GM19099 (cell line): ENCODE data around the gene SNAPC2.

Experiments used
- POLR2A ChIP-seq: IDR thresholded peaks from 3 replicates; pipeline ENCODE4 v1.6.1; 2011; ENCODE audit warnings: low read depth; ENCODE audit not compliant: insufficient read length; ENCODE audit errors: extremely low read depth

The SNAPC2 gene

DNA sequence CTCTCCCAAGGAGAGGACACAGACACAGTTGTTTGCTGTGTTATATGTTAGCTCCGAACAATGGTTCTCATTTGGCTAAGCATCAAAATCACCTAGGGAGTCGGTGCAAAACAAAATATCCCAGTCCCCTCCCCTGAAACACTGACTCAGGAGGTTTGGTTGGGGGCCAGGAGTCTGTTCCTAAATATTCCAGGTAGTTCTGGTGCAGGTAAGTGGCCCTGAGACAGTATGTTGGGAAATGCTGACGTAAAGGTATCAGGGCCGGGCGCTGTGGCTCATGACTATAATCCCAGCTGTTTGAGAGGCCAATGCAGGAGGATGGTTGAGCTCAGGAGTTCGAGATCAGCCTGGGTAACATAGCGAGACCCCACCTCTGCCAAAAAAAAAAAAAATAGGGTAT, 18.8 kb upstream of the SNAPC2 start:
- no peak for TF ChIP-seq POLR2A

DNA sequence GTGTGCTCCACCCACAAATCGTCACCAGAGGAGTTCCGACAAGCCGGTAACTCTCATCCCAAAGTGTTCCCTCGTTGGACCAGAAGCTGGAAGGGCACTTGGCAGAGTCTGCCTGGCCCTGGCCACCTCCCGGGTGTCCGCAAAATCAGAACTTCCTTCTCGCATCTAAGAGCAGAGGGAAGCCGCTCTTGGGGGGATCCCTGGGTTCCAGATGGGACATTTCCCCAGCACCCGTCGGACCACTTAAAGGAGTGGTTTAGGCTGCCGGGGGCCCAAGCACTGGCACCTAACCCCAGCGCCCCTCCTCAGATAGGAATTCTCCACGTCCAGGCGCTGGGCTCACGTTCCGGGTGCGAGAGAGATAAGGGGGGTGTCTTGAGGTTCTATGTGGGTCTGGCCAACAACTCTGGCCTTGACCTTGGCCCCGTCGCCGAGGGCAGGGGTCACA, 17.3 kb upstream of the SNAPC2 start:
- no peak for TF ChIP-seq POLR2A

DNA sequence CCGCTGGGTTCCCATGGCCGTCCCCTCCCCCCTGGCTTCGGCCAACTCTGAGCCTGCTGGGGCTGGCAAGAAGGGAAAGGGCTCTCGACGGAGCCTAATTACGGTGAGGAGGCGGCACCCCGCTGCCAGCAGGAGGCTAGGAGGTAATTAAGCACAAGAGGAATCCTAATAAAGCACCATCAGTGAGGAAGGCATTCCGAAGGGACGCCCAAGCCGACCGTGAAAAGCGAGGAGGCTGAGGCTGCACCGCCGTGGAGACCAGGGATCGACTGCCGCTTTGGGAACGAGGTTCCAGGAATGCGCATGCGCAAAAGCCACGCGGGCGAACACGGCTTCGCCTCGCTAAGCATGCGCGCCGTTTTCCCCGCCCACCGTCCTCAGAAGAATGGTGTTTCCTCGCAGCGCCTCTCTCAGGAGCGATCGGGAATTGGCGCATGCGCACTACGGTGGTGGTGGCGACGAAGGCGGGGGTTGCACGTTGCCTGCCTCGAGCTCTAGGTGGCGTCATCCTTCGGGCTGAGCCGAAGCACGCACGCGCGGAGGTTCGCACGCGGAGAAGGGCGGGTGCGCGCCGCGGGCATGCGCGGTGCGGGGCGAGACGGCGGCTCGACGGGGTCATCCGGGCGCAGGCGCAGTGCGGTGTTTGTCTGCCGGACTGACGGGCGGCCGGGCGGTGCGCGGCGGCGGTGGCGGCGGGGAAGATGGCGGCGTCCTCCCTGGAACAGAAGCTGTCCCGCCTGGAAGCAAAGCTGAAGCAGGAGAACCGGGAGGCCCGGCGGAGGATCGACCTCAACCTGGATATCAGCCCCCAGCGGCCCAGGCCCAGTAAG, 16.7 kb upstream of the SNAPC2 start, which contains the start of gene MAP2K7:
Gene MAP2K7 (plus strand): TSS at position 634 of the 830 bp plus-strand sequence. CDS start 68 bp downstream, at position 702.
- TF ChIP-seq POLR2A, result peak; percentile 88

DNA sequence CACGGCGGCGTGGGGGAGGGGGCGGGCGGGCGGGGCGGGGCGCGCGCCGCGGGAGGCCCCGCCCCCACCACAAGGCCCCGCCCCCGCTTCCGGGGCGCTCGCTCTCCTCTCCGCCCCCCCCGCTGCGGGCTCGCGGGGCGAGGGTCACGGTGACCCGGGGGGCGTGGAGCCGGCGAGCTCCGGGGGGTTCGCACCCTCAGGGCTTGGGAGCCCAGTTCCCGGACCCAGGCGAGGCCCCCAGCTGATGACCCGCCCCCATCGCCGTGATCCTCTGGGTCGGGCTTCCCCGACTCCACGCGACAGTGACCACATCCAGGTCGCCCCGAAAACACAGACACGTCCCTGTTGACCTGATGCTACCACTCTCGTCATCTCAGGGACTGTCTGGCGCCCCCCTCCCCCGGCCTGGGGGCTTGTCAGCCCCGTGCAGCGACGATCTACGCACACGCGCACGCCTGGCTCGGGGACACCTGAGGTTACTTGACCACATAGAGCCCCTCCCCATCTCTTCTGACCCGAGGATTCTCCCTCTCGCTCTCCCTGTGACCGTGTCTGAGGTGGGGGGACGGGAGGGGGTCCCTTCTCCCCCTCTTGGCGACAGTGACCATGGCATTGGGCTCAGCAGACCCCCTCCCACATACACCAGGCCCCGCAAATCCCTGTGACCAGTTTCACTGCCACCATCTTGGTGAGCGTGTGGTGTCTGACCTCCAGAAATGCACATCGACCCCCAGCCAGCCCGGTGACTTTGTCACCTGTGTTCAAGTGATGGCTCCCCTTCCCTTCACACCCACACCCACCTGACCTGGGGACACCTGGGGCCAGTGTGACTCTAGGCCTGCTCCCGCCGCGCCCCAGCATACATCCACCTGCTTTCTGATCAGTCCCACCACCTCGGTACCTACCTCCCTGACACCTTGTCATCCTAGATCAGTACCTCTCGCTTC, 15.8 kb upstream of the SNAPC2 start:
- TF ChIP-seq POLR2A, result no peak

DNA sequence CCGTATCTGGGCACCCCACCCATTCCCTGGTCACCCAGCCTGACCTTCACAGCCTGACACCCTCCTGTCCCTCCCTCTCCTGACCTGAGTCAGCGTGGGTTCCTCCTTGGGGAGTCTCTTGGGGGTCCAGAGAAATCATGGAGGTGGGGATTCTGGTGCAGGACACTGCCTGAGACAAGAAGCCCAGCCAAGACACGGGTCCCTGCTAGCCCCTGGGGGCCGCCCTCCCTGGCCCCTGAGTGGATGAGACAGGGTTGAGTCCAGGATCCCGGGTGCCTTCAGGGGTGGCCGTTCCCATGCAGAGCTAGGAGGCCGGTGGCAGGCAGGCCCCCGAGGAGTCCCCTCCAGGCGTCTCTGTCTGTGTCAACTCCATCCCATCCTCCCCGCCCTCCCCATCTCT, 14.9 kb upstream of the SNAPC2 start:
- no peak for TF ChIP-seq POLR2A

DNA sequence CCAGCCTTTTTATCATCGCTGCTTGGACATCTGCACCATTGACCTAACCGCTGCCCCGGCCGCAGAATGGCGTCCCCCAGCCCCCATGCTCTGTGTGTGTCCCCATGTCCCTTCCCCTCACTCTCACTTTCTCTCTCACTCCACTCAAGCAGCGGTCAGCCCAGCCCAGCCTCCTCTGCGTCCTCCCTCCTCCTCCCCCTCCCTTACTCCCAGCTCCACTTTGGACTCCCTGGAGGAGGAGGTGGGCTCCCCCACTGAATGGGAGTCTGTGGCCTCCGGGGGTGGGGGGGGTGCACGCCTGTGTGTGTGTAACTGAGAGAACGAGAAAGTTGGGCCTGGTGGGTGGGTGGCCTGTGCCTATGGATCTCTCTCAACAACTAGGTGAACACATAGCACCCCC, 14.3 kb upstream of the SNAPC2 start:
- TF ChIP-seq POLR2A, result no peak

DNA sequence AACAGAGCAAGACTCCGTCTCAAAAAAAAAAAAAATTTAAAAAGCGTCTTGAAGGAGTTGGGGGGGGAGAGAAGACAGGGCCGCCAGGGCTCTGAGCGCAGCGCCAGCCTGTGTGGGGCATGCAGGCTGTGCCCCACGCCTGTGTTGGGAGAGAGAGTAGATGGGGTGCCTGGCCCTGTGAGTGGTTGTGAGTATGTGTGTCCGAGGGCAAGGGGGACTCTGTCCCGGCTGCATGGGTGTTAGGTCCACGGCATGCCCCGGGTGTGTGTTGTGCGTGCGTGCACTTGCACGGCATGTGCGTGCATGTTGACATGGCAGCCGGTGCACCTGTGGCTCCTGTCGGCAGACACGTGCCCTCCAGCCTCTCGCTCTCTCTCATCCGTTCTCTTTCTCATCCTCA, 13.0 kb upstream of the SNAPC2 start:
- TF ChIP-seq POLR2A, result no peak

DNA sequence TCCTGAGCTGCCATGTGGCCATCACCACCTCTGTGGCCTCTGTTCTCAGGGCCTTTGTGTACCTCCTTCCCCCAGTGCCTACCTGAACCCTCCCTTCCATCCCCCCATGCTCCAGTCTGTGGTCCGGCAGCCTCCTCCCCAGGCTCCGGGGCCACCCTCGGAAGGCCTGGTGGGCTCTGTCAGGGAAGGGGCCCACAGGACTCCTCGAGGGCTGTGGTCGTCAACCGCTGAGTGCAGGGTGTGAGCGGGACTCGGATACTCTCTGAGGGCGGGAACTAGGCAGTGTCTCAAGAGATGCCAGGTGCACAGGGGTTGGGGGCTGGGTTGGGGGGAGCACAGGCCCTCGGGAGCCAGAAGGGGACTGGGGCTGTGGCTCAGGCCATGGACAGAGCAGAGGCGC, 12.6 kb upstream of the SNAPC2 start:
- no peak for TF ChIP-seq POLR2A

DNA sequence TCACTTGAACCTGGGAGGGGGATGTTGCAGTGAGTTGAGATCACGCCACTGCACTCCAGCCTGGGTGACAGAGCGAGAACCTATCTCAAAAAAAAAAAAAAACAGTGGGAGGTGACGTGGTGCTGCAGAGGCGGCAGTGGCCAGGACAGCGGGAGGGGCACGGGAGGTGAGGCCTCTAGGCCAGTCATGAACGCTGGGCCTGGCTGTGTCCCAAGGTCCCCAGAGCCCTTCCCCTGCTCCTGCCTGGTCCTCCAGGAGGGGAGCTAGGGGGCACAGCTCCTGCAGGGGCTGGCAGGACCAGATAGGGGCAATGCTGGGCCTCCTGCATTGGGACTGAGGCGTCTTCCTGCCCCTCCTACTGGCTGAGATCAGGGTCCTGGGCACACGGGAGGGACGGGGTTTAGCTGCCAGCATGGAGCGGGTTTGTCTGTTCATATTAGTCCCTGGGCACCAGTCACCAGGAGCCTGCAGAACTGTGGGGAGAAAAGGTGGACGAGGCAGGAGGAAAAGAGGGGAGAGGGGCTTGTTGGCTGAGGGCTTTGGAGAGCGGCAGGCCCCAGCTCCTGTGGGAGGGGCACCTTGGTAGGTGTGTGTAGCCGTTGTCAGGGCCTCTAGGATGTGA, 11.9 kb upstream of the SNAPC2 start:
- TF ChIP-seq POLR2A, result no peak

DNA sequence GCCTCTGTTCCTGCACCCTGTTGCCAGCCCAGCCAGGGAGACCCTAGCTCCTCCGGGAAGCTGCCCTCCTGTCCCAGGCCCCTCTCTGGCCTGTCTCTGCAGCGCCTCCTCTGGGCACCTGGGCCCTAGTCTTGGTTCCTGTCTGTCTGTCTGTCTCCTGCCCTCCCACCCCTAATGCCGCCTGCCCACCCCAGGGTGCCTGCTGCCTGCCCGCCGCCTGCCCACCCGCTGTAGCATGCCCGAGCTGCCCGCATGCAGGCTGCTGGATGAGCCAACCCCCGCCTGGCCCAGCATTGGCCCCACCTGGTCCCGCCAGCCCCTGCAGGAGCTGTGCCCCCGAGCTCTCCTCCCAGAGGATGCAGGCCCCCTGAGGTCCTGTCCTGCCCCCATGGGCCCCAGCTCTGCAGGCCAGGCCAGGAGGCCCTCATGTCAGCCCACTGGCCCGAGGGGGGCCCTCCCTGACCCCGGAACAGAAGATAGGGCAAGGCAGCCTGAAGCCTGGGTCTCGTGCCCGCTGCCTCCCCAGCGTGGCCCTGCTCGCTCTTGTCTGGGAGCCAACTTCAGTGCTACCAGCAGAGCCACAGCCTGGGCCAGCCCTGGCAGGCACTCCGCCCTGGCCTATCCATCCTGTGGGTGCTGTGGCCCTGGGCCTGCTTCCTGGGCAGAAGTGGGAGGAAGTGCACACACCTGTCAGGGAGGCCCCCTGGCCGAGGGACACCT, 11.2 kb upstream of the SNAPC2 start:
- no peak for TF ChIP-seq POLR2A

DNA sequence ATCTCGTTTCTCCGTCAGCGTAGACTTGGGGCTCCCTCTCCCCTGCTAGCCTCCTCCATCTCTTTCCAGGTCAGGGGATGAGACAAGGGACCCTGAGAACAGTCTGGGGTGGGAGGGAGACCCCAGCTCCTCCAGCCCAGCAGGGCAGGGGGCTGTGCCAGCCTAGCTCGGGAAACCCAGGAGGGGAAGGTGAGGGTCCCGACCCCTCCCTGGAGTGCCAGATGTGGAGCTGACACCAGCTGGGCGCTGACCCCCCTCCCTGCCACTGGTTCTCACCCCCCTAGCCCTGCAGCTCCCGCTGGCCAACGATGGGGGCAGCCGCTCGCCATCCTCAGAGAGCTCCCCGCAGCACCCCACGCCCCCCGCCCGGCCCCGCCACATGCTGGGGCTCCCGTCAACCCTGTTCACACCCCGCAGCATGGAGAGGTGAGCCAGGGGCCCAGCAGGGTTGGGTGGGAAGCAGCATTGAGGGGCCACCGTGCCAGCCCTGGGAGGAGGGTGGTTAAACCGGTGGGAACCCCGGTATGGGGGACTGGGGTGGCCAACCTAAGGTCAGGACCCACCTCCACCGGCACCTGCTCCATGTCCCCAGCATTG, 10.6 kb upstream of the SNAPC2 start:
- TF ChIP-seq POLR2A, result no peak

DNA sequence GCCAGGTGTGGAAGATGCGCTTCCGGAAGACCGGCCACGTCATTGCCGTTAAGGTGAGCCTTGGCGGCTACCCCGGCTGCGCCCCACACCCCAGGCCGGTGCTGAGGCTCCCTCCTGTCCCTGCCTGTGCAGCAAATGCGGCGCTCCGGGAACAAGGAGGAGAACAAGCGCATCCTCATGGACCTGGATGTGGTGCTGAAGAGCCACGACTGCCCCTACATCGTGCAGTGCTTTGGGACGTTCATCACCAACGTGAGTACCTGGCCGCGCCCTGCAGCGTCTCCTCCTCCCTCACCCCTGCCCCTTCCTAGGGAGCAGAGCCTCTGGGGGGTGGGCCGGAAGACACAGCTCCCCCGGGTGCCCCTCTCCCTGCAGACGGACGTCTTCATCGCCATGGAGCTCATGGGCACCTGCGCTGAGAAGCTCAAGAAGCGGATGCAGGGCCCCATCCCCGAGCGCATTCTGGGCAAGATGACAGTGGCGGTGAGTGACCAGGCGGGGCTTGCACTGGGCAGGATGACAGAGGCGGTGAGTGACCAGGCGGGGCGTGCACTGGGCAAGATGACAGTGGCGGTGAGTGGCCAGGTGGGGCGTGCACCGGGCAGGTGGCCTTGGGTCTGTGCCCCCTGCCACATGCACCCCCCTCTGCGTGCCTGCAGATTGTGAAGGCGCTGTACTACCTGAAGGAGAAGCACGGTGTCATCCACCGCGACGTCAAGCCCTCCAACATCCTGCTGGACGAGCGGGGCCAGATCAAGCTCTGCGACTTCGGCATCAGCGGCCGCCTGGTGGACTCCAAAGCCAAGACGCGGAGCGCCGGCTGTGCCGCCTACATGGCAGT, 9.6 kb upstream of the SNAPC2 start:
- TF ChIP-seq POLR2A, result no peak

DNA sequence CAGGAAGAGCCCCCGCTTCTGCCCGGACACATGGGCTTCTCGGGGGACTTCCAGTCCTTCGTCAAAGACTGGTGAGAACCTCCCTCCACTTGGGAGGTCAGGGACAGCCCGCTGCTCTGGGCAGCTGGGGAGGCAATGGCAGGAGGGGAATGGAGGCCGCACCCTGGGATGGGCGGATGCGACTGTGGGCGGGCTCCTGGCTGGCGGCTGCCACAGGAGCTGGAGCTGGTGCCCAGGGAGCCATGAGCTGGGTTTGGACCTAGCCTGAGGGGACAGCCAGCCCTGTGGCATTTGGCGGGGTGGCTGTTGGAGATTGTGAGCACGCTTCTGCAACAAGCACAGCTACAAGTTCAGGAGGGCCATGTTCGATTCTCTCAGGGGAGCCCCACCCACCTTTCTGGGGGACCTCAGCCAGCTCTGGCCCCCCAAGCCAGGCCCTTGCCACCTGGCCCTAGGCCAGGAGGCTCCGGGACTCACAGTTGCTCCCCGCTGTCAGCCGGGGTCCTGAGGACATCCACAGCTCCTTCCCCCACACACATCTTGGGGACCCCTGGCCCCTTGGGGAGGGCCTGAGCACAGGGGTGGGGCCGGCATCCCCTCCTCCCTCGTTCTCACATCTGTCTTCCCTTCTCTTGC, 8.5 kb upstream of the SNAPC2 start:
- no peak for TF ChIP-seq POLR2A
